CD14-positive monocyte (primary cell): ENCODE measurements around the gene RNF212. TPM values are rescaled to one million over a fixed set of nuclear protein-coding genes. Genes with fewer than 3 reads are reported as not detected.

ENCODE experiments used
- DNase-seq, 3 donors: peaks; one replicate each; pipeline ENCODE4 v3.0.0-alpha.2; 2011 to 2022
- H2AFZ ChIP-seq: 2 replicates; pipeline ENCODE4 v1.6.0; 2012; ENCODE audit warnings: mild to moderate bottlenecking, low read depth, low read length, inconsistent platforms; ENCODE audit not compliant: insufficient read depth, poor library complexity, severe bottlenecking
- H3K27ac ChIP-seq, 2 donors: 1 replicate in 1 of 2; 2 replicates in 1 of 2; pipeline ENCODE4 v1.5.1; 2012 to 2013; ENCODE audit warnings: low read length in 2 of 2, control low read depth in 1 of 2, inconsistent platforms in 1 of 2, low read depth in 1 of 2, mild to moderate bottlenecking in 1 of 2
- H3K27me3 ChIP-seq, 2 donors: one replicate each; pipeline versions ENCODE4 v1.6.0 to v1.6.1; 2011 to 2013; ENCODE audit warnings: low read length in 2 of 2; ENCODE audit not compliant: control insufficient read depth in 2 of 2, insufficient read depth in 2 of 2
- H3K36me3 ChIP-seq, 2 donors: replicated peaks in 1 of 2; 1 replicate in 1 of 2; 2 replicates in 1 of 2; pipeline versions ENCODE4 v1.5.1 to v1.6.1; 2012 to 2013; ENCODE audit warnings: low read length in 2 of 2, control low read depth in 1 of 2, inconsistent platforms in 1 of 2, mild to moderate bottlenecking in 1 of 2; ENCODE audit not compliant: insufficient read depth in 2 of 2, control insufficient read depth in 1 of 2
- H3K4me1 ChIP-seq, 2 donors: 1 replicate in 1 of 2; 2 replicates in 1 of 2; pipeline versions ENCODE4 v1.5.1 to v1.6.1; 2012 to 2013; ENCODE audit warnings: low read length in 2 of 2, control low read depth in 1 of 2, inconsistent platforms in 1 of 2, mild to moderate bottlenecking in 1 of 2, moderate library complexity in 1 of 2; ENCODE audit not compliant: insufficient read depth in 2 of 2, control insufficient read depth in 1 of 2
- H3K4me2 ChIP-seq: replicated peaks from 2 replicates; pipeline ENCODE3; 2012; ENCODE audit warnings: low read length, moderate library complexity, mild to moderate bottlenecking; ENCODE audit not compliant: poor library complexity, severe bottlenecking; ENCODE audit errors: extremely low read depth
- H3K4me3 ChIP-seq, 3 experiments: fragments of 200-600 bp in 1 of 3; sonication (generic) in 1 of 3; replicated peaks in 1 of 3; 1 replicate in 2 of 3; 2 replicates in 1 of 3; pipeline ENCODE4 v1.5.1; 2011 to 2013; ENCODE audit warnings: low read length in 3 of 3, mild to moderate bottlenecking in 3 of 3, control low read depth in 2 of 3, low read depth in 2 of 3, inconsistent platforms in 1 of 3, moderate library complexity in 1 of 3
- H3K79me2 ChIP-seq: 2 replicates; pipeline ENCODE4 v1.6.0; 2012; ENCODE audit warnings: mild to moderate bottlenecking, control low read depth, inconsistent platforms, low read length, moderate library complexity; ENCODE audit not compliant: insufficient read depth
- H3K9ac ChIP-seq: 2 replicates; pipeline ENCODE4 v1.6.0; 2017; ENCODE audit warnings: low read length, mild to moderate bottlenecking; ENCODE audit not compliant: insufficient read depth, poor library complexity, severe bottlenecking
- H3K9me3 ChIP-seq, 2 donors: replicated peaks in 1 of 2; 1 replicate in 1 of 2; 2 replicates in 1 of 2; pipeline versions ENCODE4 v1.5.1 to v1.6.1; 2012 to 2013; ENCODE audit warnings: low read length in 2 of 2, control low read depth in 1 of 2; ENCODE audit not compliant: control insufficient read depth in 1 of 2, insufficient read depth in 1 of 2
- H4K20me1 ChIP-seq: 2 replicates; pipeline ENCODE4 v1.6.0; 2012; ENCODE audit warnings: mild to moderate bottlenecking, low read length, control low read depth, moderate library complexity; ENCODE audit not compliant: insufficient read depth
- H3K27ac Mint-ChIP-seq, 7 donors: one replicate each; pipeline ENCODE4 v1.8.0; 2020; ENCODE audit warnings: mild to moderate bottlenecking in 7 of 7, mixed read lengths in 7 of 7, moderate library complexity in 6 of 7, inconsistent platforms in 2 of 7
- H3K27me3 Mint-ChIP-seq, 3 donors: one replicate each; pipeline ENCODE4 v1.8.0; 2021 to 2022; ENCODE audit warnings: low read depth in 3 of 3, mild to moderate bottlenecking in 3 of 3, mixed read lengths in 3 of 3, moderate library complexity in 3 of 3, inconsistent platforms in 1 of 3
- H3K36me3 Mint-ChIP-seq, 2 donors: one replicate each; pipeline ENCODE4 v1.8.0; 2020; ENCODE audit warnings: mixed read lengths in 2 of 2, inconsistent platforms in 1 of 2, mild to moderate bottlenecking in 1 of 2
- H3K4me1 Mint-ChIP-seq: one replicate; pipeline ENCODE4 v1.8.0; 2020; ENCODE audit warnings: mild to moderate bottlenecking, mixed read lengths
- H3K4me3 Mint-ChIP-seq, 2 donors: one replicate each; pipeline ENCODE4 v1.8.0; 2020; ENCODE audit warnings: mild to moderate bottlenecking in 2 of 2, mixed read lengths in 2 of 2, moderate library complexity in 1 of 2
- H3K9me3 Mint-ChIP-seq, 7 donors: one replicate each; pipeline ENCODE4 v1.8.0; 2020 to 2022; ENCODE audit warnings: mixed read lengths in 7 of 7, mild to moderate bottlenecking in 6 of 7, moderate library complexity in 6 of 7, inconsistent platforms in 2 of 7
- WGBS: methylation state at CpG from one replicate; pipeline ENCODE4 v1.1.5; 2013; ENCODE audit warnings: missing lambda C conversion rate; ENCODE audit not compliant: insufficient coverage; 5-methylcytosine and 5-hydroxymethylcytosine counted together
- intact Hi-C, 2 donors: fragments of 100-400 bp; cut with micrococcal nuclease; formaldehyde crosslinking; loops; one replicate each; pipeline versions ENCODE4 v1.15.0 to v1.15.1; 2023
- polyA plus RNA-seq, 3 donors: library from polyadenylated mRNA; depleted of rRNA in 1 of 3; unstranded in 2 of 3; stranded (reverse) in 1 of 3; fragments of 300-500 nt in 2 of 3; fragments of >200 nt in 1 of 3; fragmentation: Illumina TruSeq in 2 of 3; gene quantifications; 1 replicate in 2 of 3; 2 replicates in 1 of 3; pipeline ENCODE4 v1.2.3, GENCODE V29; 2012 to 2021
- TF ChIP-seq, protein P1 (sequence below): fragments of 200-600 bp; IDR thresholded peaks from one replicate; pipeline ENCODE4 v1.8.0; 2022; ENCODE audit warnings: antibody characterized with exemption, mild to moderate bottlenecking

The RNF212 gene
- polyA plus RNA-seq, 3 donors = 0.17 to 0.83 TPM; not detected in 1

GRCh38 chr4:1111259-1111809, 2.0 kb downstream of the RNF212 start:
- Mint-ChIP-seq H3K4me3 (no peak overlapping the region), H3K4me1 (no peaks in the 10 kb centered on the region), H3K9me3 (peaks cover 0 to 3% (median 0%) of the 10 kb centered on the region in 7 donors), H3K36me3 (no peaks in the 10 kb centered on the region), H3K27ac (no peak overlapping the region), H3K27me3 (peaks cover 9 to 38% (median 34%) of the 10 kb centered on the region in 3 donors)
- H3K79me2 ChIP-seq = no peaks in the 10 kb centered on the region
- no peak overlapping the region for H3K9ac ChIP-seq
- intact Hi-C loops = no loop called here
- H3K4me3 ChIP-seq = no peak overlapping the region
- no peaks in the 10 kb centered on the region for H3K36me3 ChIP-seq
- H2AFZ ChIP-seq = no peak overlapping the region
- H3K4me1 ChIP-seq = no peaks in the 10 kb centered on the region
- TF ChIP-seq, protein P1, sequence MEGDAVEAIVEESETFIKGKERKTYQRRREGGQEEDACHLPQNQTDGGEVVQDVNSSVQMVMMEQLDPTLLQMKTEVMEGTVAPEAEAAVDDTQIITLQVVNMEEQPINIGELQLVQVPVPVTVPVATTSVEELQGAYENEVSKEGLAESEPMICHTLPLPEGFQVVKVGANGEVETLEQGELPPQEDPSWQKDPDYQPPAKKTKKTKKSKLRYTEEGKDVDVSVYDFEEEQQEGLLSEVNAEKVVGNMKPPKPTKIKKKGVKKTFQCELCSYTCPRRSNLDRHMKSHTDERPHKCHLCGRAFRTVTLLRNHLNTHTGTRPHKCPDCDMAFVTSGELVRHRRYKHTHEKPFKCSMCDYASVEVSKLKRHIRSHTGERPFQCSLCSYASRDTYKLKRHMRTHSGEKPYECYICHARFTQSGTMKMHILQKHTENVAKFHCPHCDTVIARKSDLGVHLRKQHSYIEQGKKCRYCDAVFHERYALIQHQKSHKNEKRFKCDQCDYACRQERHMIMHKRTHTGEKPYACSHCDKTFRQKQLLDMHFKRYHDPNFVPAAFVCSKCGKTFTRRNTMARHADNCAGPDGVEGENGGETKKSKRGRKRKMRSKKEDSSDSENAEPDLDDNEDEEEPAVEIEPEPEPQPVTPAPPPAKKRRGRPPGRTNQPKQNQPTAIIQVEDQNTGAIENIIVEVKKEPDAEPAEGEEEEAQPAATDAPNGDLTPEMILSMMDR = no peak
- no peak for DNase-seq
- peaks cover 2 to 16% of the 10 kb centered on the region in 2 donors for H3K27me3 ChIP-seq
- no peaks in the 10 kb centered on the region for H3K9me3 ChIP-seq
- WGBS = 73% methylated on average over 5 of the region's 8 CpGs
- H3K27ac ChIP-seq = no peak overlapping the region
- no peaks in the 10 kb centered on the region for H4K20me1 ChIP-seq
- H3K4me2 ChIP-seq = no peak overlapping the region

DNA sequence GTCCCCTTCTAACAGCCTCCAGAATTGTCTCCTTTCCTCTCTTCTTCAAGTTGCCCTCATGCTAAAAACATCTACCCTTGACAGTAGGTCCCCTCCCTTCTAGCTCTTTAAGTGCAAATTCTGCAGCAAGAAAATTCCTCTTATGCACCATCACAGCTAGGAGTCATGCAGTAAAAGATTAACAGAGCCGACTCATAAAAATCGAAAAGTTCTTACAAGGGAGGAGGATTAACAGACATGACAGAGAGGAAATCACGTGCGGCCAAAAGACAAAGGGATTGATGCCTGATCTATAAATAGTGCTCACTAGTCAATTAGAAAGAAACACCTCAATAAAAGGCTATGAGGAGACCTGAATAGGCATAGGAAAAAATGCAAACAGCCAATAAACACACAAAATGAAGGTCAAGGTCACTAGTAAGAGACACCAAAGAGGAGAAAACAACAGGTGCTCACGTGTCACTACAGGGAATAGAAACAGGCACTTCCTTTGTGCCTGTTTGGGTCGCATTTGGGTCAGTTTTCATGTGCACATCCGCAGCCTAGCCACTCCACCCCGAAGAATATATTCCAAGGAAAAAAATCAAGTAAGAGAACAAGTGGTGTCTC, 3.4 kb downstream of the RNF212 start:
- Histone ChIP-seq H3K36me3 (no peaks in the 10 kb centered on the region), H3K27ac (no peak overlapping the region), H3K4me3 (no peak overlapping the region), H2AFZ (no peak overlapping the region), H4K20me1 (no peaks in the 10 kb centered on the region), H3K79me2 (no peaks in the 10 kb centered on the region), H3K4me1 (no peaks in the 10 kb centered on the region), H3K9ac (no peak overlapping the region), H3K4me2 (no peak overlapping the region), H3K27me3 (peaks cover 0 to 14% of the 10 kb centered on the region in 2 donors), H3K9me3 (no peaks in the 10 kb centered on the region)
- H3K27ac Mint-ChIP-seq = no peak overlapping the region
- H3K27me3 Mint-ChIP-seq = peaks cover 10 to 37% (median 35%) of the 10 kb centered on the region in 3 donors
- no peaks in the 10 kb centered on the region for H3K4me1 Mint-ChIP-seq
- peaks cover 0 to 3% (median 0%) of the 10 kb centered on the region in 7 donors for H3K9me3 Mint-ChIP-seq
- TF ChIP-seq, protein P1 = no peak
- no peak for DNase-seq
- intact Hi-C loops = no loop called here
- 83% methylated on average over 3 of the region's 8 CpGs for WGBS
- H3K4me3 Mint-ChIP-seq = no peak overlapping the region
- H3K36me3 Mint-ChIP-seq = no peaks in the 10 kb centered on the region
